ENCODE results near the gene MINDY2. TPM values are rescaled to one million over a fixed set of nuclear protein-coding genes. Genes with fewer than 3 reads are reported as not detected.

MINDY2 gene
- total RNA-seq, 1 donor from 2014 or later, result 32.9 TPM

GRCh38 chr15:58865425-58865880 is 94.4 kb downstream of the MINDY2 start:
- ATAC-seq (peak; percentile 22 to 44), DNase-seq (no peak)
- TF ChIP-seq, protein P1, sequence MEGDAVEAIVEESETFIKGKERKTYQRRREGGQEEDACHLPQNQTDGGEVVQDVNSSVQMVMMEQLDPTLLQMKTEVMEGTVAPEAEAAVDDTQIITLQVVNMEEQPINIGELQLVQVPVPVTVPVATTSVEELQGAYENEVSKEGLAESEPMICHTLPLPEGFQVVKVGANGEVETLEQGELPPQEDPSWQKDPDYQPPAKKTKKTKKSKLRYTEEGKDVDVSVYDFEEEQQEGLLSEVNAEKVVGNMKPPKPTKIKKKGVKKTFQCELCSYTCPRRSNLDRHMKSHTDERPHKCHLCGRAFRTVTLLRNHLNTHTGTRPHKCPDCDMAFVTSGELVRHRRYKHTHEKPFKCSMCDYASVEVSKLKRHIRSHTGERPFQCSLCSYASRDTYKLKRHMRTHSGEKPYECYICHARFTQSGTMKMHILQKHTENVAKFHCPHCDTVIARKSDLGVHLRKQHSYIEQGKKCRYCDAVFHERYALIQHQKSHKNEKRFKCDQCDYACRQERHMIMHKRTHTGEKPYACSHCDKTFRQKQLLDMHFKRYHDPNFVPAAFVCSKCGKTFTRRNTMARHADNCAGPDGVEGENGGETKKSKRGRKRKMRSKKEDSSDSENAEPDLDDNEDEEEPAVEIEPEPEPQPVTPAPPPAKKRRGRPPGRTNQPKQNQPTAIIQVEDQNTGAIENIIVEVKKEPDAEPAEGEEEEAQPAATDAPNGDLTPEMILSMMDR (IDR thresholded peaks at IDR 0.05), result no peak
- H3K36me3 ChIP-seq, result no peaks in the 10 kb centered on the region
- H3K4me3 ChIP-seq, result peak overlapping the region; percentile 43
- no peak overlapping the region for H3K27ac ChIP-seq
- H3K9me3 ChIP-seq, result no peaks in the 10 kb centered on the region
- peaks cover 10% of the 10 kb centered on the region for H3K4me1 ChIP-seq
- H3K27me3 ChIP-seq (ENCODE audit: low read depth), result peaks cover 6% of the 10 kb centered on the region
- intact Hi-C loops (cut with DNase I), result no loop called here

GRCh38 chr15:58867926-58868325 is 96.8 kb downstream of the MINDY2 start:
- TF ChIP-seq, protein P1 (IDR thresholded peaks at IDR 0.05), result no peak
- Histone ChIP-seq H3K36me3 (no peaks in the 10 kb centered on the region), H3K27me3 (ENCODE audit: low read depth) (peaks cover 6% of the 10 kb centered on the region), H3K27ac (no peak overlapping the region), H3K9me3 (no peaks in the 10 kb centered on the region), H3K4me3 (no peak overlapping the region), H3K4me1 (peaks cover 10% of the 10 kb centered on the region)
- no peak for ATAC-seq
- intact Hi-C loops (cut with DNase I), result no loop called here
- DNase-seq, result no peak

DNA sequence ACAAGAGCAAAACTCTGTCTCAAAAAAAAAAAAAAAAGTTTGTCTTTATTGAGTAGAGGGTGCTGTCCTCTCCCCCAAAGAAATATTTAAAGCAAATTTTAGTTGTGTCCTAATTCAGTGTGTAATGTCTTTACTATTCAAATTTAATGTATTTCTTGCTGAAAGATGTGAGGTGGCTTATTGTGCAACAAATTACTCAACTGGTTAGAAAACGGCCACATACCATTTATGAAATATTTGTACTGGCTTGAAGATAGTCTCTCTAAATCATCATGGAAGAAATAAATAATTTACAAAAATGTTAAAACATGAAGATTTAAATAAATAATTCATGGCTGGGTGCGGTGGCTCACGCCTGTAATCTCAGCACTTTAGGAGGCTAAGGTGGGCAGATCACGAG is 99.3 kb downstream of the MINDY2 start:
- no peaks in the 10 kb centered on the region for H3K9me3 ChIP-seq
- no peak overlapping the region for H3K4me3 ChIP-seq
- ATAC-seq (no peak), DNase-seq (no peak)
- H3K27ac ChIP-seq, result no peak overlapping the region
- no peaks in the 10 kb centered on the region for H3K36me3 ChIP-seq
- TF ChIP-seq, protein P1 (IDR thresholded peaks at IDR 0.05), result no peak
- no peaks in the 10 kb centered on the region for H3K27me3 ChIP-seq (ENCODE audit: low read depth)
- no peaks in the 10 kb centered on the region for H3K4me1 ChIP-seq
- intact Hi-C loops (cut with DNase I), result no loop called here

- Histone ChIP-seq H3K4me3 (no peak overlapping the region), H3K27me3 (ENCODE audit: low read depth) (no peaks in the 10 kb centered on the region), H3K9me3 (no peaks in the 10 kb centered on the region), H3K27ac (no peak overlapping the region), H3K36me3 (peaks cover 17% of the 10 kb centered on the region), H3K4me1 (no peaks in the 10 kb centered on the region)
- ATAC-seq (no peak), DNase-seq (no peak)
- TF ChIP-seq, protein P1 (IDR thresholded peaks at IDR 0.05), result no peak
- intact Hi-C loops (cut with DNase I), result no loop called here
Measured at GRCh38 chr15:58873267-58873666, 102.2 kb downstream of the MINDY2 start.

GRCh38 chr15:58875343-58875742 is 104.2 kb downstream of the MINDY2 start:
- no peaks in the 10 kb centered on the region for H3K27me3 ChIP-seq (ENCODE audit: low read depth)
- intact Hi-C loops (cut with DNase I), result no loop called here
- no peak overlapping the region for H3K4me3 ChIP-seq
- no peak for ATAC-seq
- TF ChIP-seq, protein P1 (IDR thresholded peaks at IDR 0.05), result no peak
- H3K9me3 ChIP-seq, result no peaks in the 10 kb centered on the region
- DNase-seq, result no peak
- no peak overlapping the region for H3K27ac ChIP-seq
- H3K36me3 ChIP-seq, result peaks cover 38% of the 10 kb centered on the region
- no peaks in the 10 kb centered on the region for H3K4me1 ChIP-seq
